Fibroblast of skin of right quadriceps (primary cell): Measurements from ENCODE around the gene ABCG1.

Experiments used
- DNase-seq: peaks from one replicate; pipeline ENCODE4 v3.0.0-alpha.2; 2013

Gene ABCG1

GRCh38 chr21:42233067-42233961, 14.4 kb downstream of the ABCG1 start:
- DNase-seq = no peak

- DNase-seq = no peak
Observed at GRCh38 chr21:42234041-42234440, 15.1 kb downstream of the ABCG1 start.

GRCh38 chr21:42234464-42235241, 15.7 kb downstream of the ABCG1 start:
- DNase-seq = no peak

DNA sequence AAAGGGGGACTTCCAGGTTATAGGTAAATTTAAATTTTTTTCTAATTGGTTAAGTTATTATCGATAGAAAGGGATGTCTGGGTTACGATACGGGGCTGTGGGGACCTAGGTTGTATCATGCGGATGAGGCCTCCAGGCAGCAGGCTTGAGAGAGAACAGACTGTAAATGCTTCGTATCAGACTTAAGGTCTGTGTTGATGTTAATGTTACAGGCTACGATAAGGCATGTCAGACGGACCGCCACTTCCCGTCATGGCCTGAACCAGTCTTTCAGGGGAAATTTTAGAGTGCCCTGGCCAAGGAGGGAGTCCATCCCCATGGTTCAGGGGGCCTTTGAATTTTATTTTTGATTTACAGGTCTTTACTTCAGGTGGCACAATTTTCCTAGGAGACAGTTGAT, 16.7 kb downstream of the ABCG1 start:
- no peak for DNase-seq

GRCh38 chr21:42236014-42236413, 17.1 kb downstream of the ABCG1 start:
- no peak for DNase-seq

GRCh38 chr21:42236693-42237092, 17.8 kb downstream of the ABCG1 start:
- no peak for DNase-seq

DNA sequence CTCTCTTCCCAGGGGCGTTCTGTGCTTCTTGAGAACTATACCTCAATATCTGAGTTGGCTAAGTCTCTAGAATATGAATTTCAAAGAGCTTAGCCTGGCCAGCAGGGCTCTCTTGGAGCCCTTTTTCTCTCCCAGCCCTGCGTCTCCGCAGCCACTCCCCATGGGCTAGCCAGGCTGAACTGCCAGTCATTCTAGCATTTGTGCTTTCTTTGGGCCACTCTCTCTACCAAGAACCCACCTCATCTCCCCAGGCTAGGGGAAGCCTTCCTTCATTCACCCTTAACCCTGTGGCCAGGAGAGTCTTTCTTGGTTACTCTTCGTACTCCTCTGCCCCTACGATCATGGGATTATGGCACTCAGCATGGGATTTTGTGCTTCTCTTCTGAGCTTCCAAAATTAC, 18.2 kb downstream of the ABCG1 start:
- DNase-seq = no peak

- no peak for DNase-seq
Observed at GRCh38 chr21:42237577-42237976, 18.6 kb downstream of the ABCG1 start.

- no peak for DNase-seq
Observed at GRCh38 chr21:42238185-42238934, 19.4 kb downstream of the ABCG1 start.

GRCh38 chr21:42239556-42239955, 20.6 kb downstream of the ABCG1 start:
- no peak for DNase-seq

DNA sequence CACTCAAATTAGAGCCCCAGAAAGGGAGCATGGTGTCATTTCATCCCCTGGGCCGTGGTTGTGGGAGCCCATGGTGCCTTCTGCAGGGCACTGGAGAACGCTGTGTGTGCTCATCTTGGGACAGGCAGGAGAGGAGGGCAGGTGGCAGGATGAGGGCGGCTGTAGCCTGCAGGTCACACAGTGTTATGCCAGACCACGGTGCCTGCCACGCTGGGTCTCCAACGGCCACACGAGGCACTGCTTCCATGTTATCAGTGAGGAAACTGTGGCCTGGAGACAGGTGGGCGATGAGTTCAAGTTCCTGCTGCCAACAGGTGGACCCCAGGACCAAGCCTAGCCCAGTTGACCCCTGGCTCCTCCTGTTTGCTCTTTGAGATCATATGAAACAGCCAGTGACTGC, 21.0 kb downstream of the ABCG1 start:
- DNase-seq = no peak

- DNase-seq = no peak
Observed at GRCh38 chr21:42242611-42243010, 23.7 kb downstream of the ABCG1 start.

DNA sequence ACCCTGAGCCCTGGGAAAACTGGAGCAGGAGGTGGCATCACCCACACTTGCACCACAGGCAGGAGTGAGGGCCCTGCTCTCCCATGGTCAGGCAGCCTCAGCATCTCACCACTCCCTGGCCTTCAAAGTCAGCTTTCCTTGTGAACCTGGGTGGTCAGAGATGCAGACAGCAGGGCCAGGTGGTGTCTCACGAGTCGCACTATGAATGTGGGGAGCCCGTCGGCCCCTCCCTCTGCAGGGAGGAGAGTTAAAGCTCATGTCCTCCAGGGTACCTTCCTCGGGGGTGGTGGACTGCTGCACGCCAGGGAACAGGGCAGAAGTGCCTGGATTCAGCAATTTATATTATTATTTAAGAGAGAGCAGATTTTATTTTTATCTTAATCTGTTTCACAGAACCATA, 24.1 kb downstream of the ABCG1 start:
- DNase-seq = no peak

GRCh38 chr21:42245331-42246193, 26.6 kb downstream of the ABCG1 start:
- no peak for DNase-seq

DNA sequence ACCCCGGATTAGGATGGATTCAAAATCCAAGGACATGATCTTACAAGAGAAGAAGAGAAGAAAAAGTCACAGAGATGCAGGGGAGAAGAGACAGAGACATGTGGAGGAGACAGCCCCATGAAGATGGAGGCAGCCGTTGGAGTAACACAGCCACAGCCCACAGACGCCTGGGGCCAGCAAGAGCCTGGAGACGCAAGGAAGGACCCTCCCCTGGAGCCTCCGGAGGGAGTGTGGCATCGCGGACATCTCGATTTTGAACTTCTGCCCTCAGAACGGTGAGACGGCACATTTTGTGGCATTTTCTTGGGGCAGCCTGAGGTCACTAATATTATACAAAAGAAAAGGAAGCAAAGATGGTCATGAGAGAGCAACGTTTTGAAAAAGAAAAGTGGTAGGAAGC, 28.8 kb downstream of the ABCG1 start:
- no peak for DNase-seq

GRCh38 chr21:42248241-42248640, 29.3 kb downstream of the ABCG1 start:
- DNase-seq = no peak

GRCh38 chr21:42248783-42249597, 30.1 kb downstream of the ABCG1 start:
- no peak for DNase-seq

- no peak for DNase-seq
Observed at GRCh38 chr21:42250422-42251403, 31.8 kb downstream of the ABCG1 start.

- DNase-seq = no peak
Observed at GRCh38 chr21:42251654-42252324, 32.8 kb downstream of the ABCG1 start.

- no peak for DNase-seq
Observed at GRCh38 chr21:42252325-42252654, 33.4 kb downstream of the ABCG1 start.
